ENCODE data around the gene HESX1. TPM values are rescaled to one million over a fixed set of nuclear protein-coding genes. Genes with fewer than 3 reads are reported as not detected.

The HESX1 gene
- total RNA-seq (1 to 10 TPM in 1 of 2 donors, under 1 TPM in 1; 0.89 to 1.9 TPM), polyA plus RNA-seq (1 to 10 TPM in 1 of 2 donors, under 1 TPM in 1; 0.76 to 2.9 TPM)
- long read RNA-seq, donor 1, result 0 reads
- long read RNA-seq, donor 2, result 0 reads
- long read RNA-seq, donor 3, partial matches to known transcripts, result 6 of 6 reads
- long read RNA-seq, donor 3, other reads (novel, unspliced or antisense), result 0 of 6 reads
- long read RNA-seq, donor 4, partial matches to known transcripts, result 0 of 1 reads
- long read RNA-seq, donor 4, other reads (novel, unspliced or antisense), result 0 of 1 reads
- long read RNA-seq, donor 5, partial matches to known transcripts, result 0 of 1 reads
- long read RNA-seq, donor 5, other reads (novel, unspliced or antisense), result 0 of 1 reads

DNA sequence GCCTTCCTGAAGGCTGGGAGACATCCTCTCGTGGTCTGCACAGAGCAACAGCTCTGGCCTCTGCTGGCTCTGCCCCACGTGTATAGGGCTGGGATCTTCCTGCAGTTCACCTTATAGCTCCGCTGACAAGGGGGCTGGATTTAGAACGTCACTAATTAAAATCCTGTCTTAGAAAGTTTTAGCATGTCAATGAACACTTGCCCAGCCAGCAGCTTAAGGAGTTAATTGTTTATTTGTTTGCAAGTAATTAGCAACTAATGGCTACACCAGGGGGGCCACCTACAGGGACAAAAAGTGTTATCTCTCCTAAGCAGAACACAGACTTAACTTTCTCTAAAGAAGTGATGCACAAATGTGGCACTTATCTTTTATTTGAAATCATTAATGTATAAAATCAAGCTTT lies at the start of gene HESX1:
HESX1 (minus strand) TSS at position 84 of the 403 bp plus-strand sequence; CDS start at position 24, 60 bp downstream.
- H3K4me1 ChIP-seq (ENCODE audit: control insufficient read depth in 5 of 5, insufficient read depth in 5 of 5, low read length in 5 of 5), result no peaks in the 10 kb centered on the region
- no peak within 1 kb of the TSS for H3K27ac ChIP-seq (ENCODE audit: low read depth in 1 of 2, low read length in 1 of 2)
- no peaks in the 10 kb centered on the region for H3K36me3 ChIP-seq (ENCODE audit: control insufficient read depth in 4 of 4, insufficient read depth in 4 of 4, low read length in 4 of 4)
- DNase-seq (no peak), ATAC-seq (ENCODE audit: insufficient read depth, low FRiP score) (no peak)
- no peaks in the 10 kb centered on the region for H3K27me3 ChIP-seq (ENCODE audit: control insufficient read depth in 3 of 3, insufficient read depth in 3 of 3, low read length in 2 of 3)
- H3K9me3 ChIP-seq (ENCODE audit: control insufficient read depth in 4 of 4, insufficient read depth in 3 of 4, low read length in 3 of 4), result no peaks in the 10 kb centered on the region
- H3K4me3 ChIP-seq, result no peak within 1 kb of the TSS
- no peak within 1 kb of the TSS for H3K9ac ChIP-seq (ENCODE audit: insufficient read depth in 1 of 2, low read length in 2 of 2)
- WGBS, 2 donors, result 60 to 63% methylated on average over 4 of the region's 4 CpGs
- TF ChIP-seq CTCF (IDR thresholded peaks at IDR 0.05; ENCODE audit: control extremely low read depth, extremely low read depth), result no peak

- Histone ChIP-seq H3K36me3 (ENCODE audit: control insufficient read depth in 4 of 4, insufficient read depth in 4 of 4, low read length in 4 of 4) (peaks cover 9 to 58% (median 31%) of the 10 kb centered on the region in 4 donors), H3K4me1 (ENCODE audit: control insufficient read depth in 5 of 5, insufficient read depth in 5 of 5, low read length in 5 of 5) (no peaks in the 10 kb centered on the region), H3K9me3 (ENCODE audit: control insufficient read depth in 4 of 4, insufficient read depth in 3 of 4, low read length in 3 of 4) (no peaks in the 10 kb centered on the region), H3K4me3 (no peak overlapping the region), H3K27me3 (ENCODE audit: control insufficient read depth in 3 of 3, insufficient read depth in 3 of 3, low read length in 2 of 3) (no peaks in the 10 kb centered on the region), H3K9ac (ENCODE audit: insufficient read depth in 1 of 2, low read length in 2 of 2) (no peak overlapping the region), H3K27ac (ENCODE audit: low read depth in 1 of 2, low read length in 1 of 2) (no peak overlapping the region)
- 75 to 89% methylated on average over 2 of the region's 2 CpGs for WGBS, 2 donors
- no peak for TF ChIP-seq CTCF (IDR thresholded peaks at IDR 0.05; ENCODE audit: control extremely low read depth, extremely low read depth)
- no peak for ATAC-seq (ENCODE audit: insufficient read depth, low FRiP score)
- no peak for DNase-seq
These were observed 45.2 kb upstream of the HESX1 start for GRCh38 chr3:57244946-57245345.

GRCh38 chr3:57234613-57235575 lies 35.1 kb upstream of the HESX1 start:
- H3K27ac ChIP-seq (ENCODE audit: low read depth in 1 of 2, low read length in 1 of 2), result no peak overlapping the region
- H3K4me1 ChIP-seq (ENCODE audit: control insufficient read depth in 5 of 5, insufficient read depth in 5 of 5, low read length in 5 of 5), result peaks cover 0 to 9% (median 4%) of the 10 kb centered on the region in 5 donors
- no peak for DNase-seq
- H3K4me3 ChIP-seq, result no peak overlapping the region
- TF ChIP-seq CTCF (IDR thresholded peaks at IDR 0.05; ENCODE audit: control extremely low read depth, extremely low read depth), result no peak
- no peaks in the 10 kb centered on the region for H3K27me3 ChIP-seq (ENCODE audit: control insufficient read depth in 3 of 3, insufficient read depth in 3 of 3, low read length in 2 of 3)
- H3K36me3 ChIP-seq (ENCODE audit: control insufficient read depth in 4 of 4, insufficient read depth in 4 of 4, low read length in 4 of 4), result peaks cover 2 to 18% (median 9%) of the 10 kb centered on the region in 4 donors
- H3K9ac ChIP-seq (ENCODE audit: insufficient read depth in 1 of 2, low read length in 2 of 2), result no peak overlapping the region
- WGBS, 2 donors, result 85 to 89% methylated on average over 13 of the region's 13 CpGs
- H3K9me3 ChIP-seq (ENCODE audit: control insufficient read depth in 4 of 4, insufficient read depth in 3 of 4, low read length in 3 of 4), result no peaks in the 10 kb centered on the region
- no peak for ATAC-seq (ENCODE audit: insufficient read depth, low FRiP score)
